HepG2 (cell line): Measurements from ENCODE around the gene SDC1. TPM values are rescaled to one million over a fixed set of nuclear protein-coding genes. Genes with fewer than 3 reads are reported as not detected.

Source experiments
- CENPT ChIP-seq: sonication (generic); formaldehyde crosslinking; IDR thresholded peaks from 2 replicates; pipeline ENCODE4 v1.8.0; 2022; ENCODE audit warnings: low read depth, mild to moderate bottlenecking, moderate library complexity, missing genetic modification reagents
- EED ChIP-seq: sonication (generic); formaldehyde crosslinking; IDR thresholded peaks from 2 replicates; pipeline ENCODE4 v1.5.0; 2020; ENCODE audit warnings: mild to moderate bottlenecking, missing genetic modification reagents
- ESRRA ChIP-seq: sonication (generic); formaldehyde crosslinking; IDR thresholded peaks from 2 replicates; pipeline ENCODE4 v1.5.1; 2020; ENCODE audit warnings: mild to moderate bottlenecking, low read depth, missing genetic modification reagents
- FOXA1 ChIP-seq, 2 experiments: fragments of 450-650 bp in 1 of 2; sonication (generic) in 1 of 2; formaldehyde crosslinking in 1 of 2; IDR thresholded peaks; 2 replicates each; pipeline versions ENCODE4 v1.4.0 to v1.6.1; 2016 to 2020; ENCODE audit warnings: missing genetic modification reagents in 1 of 2
- HCFC1 ChIP-seq: fragments of 150-350 bp; IDR thresholded peaks from 2 replicates; pipeline ENCODE4 v1.6.1; 2014; ENCODE audit warnings: low read depth, low read length
- MAFK ChIP-seq, 2 experiments: IDR thresholded peaks in 1 of 2; conservative IDR thresholded peaks in 1 of 2; 2 replicates each; pipeline ENCODE4 v1.6.1; 2011; ENCODE audit warnings: improper control_type of control experiment in 2 of 2, low read length in 2 of 2
- PRMT3 ChIP-seq: sonication (generic); formaldehyde crosslinking; IDR thresholded peaks from 2 replicates; pipeline ENCODE4 v1.8.1; 2022; ENCODE audit warnings: low read depth, mild to moderate bottlenecking, moderate library complexity, missing genetic modification reagents, borderline replicate concordance
- RBM39 ChIP-seq: fragments of 200-400 bp; formaldehyde crosslinking; IDR thresholded peaks from one replicate; pipeline ENCODE4 v1.6.1; 2018; ENCODE audit warnings: antibody characterized with exemption, mild to moderate bottlenecking, low read depth, low read length; ENCODE audit not compliant: poor library complexity, severe bottlenecking
- ZBTB20 ChIP-seq: sonication (generic); formaldehyde crosslinking; IDR thresholded peaks from 2 replicates; pipeline ENCODE4 v1.8.1; 2023; ENCODE audit warnings: missing genetic modification reagents, low read depth, mild to moderate bottlenecking, borderline replicate concordance
- ZNF317 ChIP-seq: sonication (generic); formaldehyde crosslinking; IDR thresholded peaks from 2 replicates; pipeline ENCODE4 v1.5.0; 2020; ENCODE audit warnings: mild to moderate bottlenecking, missing genetic modification reagents
- ZNF331 ChIP-seq: sonication (generic); formaldehyde crosslinking; IDR thresholded peaks from 2 replicates; pipeline ENCODE4 v1.4.0; 2020; ENCODE audit warnings: missing genetic modification reagents
- ZNF564 ChIP-seq: sonication (generic); formaldehyde crosslinking; IDR thresholded peaks from 2 replicates; pipeline ENCODE4 v1.8.1; 2023; ENCODE audit warnings: mild to moderate bottlenecking, missing genetic modification reagents
- ZNF672 ChIP-seq: sonication (generic); formaldehyde crosslinking; IDR thresholded peaks from 2 replicates; pipeline ENCODE4 v1.8.1; 2022; ENCODE audit warnings: missing genetic modification reagents
- polyA plus RNA-seq, 8 experiments: library from polyadenylated mRNA; depleted of rRNA in 3 of 8; stranded (reverse) in 7 of 8; unstranded in 1 of 8; fragments of >200 nt; fragmentation: Illumina TruSeq in 4 of 8; extraction: Trizol in 4 of 8; gene quantifications; 2 replicates each; pipeline versions ENCODE4 v1.2.1 to v1.2.3, GENCODE V29; 2011 to 2016; ENCODE audit warnings: low read depth in 4 of 8, missing spikeins in 1 of 8, mixed read lengths in 1 of 8; ENCODE audit not compliant: insufficient read depth in 1 of 8
- total RNA-seq, 5 experiments: library from RNA; depleted of rRNA; stranded (reverse); fragments of >200 nt; fragmentation: Illumina TruSeq; extraction: Trizol; gene quantifications; 2 replicates each; pipeline ENCODE4 v1.2.3, GENCODE V29; 2016; ENCODE audit warnings: low read depth in 1 of 5
- TF ChIP-seq, protein P1 (sequence below): sonication (generic); formaldehyde crosslinking; IDR thresholded peaks from 2 replicates; pipeline ENCODE4 v1.5.1; 2020; ENCODE audit warnings: missing genetic modification reagents, mild to moderate bottlenecking, borderline replicate concordance
- TF ChIP-seq, protein P2 (sequence below): IDR thresholded peaks from 2 replicates; pipeline ENCODE4 v1.6.1; 2016
- TF ChIP-seq, protein P3 (sequence below): sonication (generic); formaldehyde crosslinking; IDR thresholded peaks from 2 replicates; pipeline ENCODE4 v1.5.0; 2020; ENCODE audit warnings: mild to moderate bottlenecking, missing genetic modification reagents, borderline replicate concordance
- TF ChIP-seq, protein P4 (sequence below): sonication (generic); formaldehyde crosslinking; IDR thresholded peaks from 2 replicates; pipeline ENCODE4 v1.5.1; 2020; ENCODE audit warnings: mild to moderate bottlenecking, missing genetic modification reagents, moderate library complexity
- TF ChIP-seq, protein P5 (sequence below): sonication (generic); formaldehyde crosslinking; conservative IDR thresholded peaks from 2 replicates; pipeline ENCODE4 v1.8.0; 2022; ENCODE audit warnings: mild to moderate bottlenecking, moderate library complexity, missing genetic modification reagents

The SDC1 gene
- total and polyA plus RNA-seq, 2 of the 13 experiments (the other 11 are each of a cell fraction or from before 2014, with no cell fraction given) = 108 to 119 TPM

- TF ChIP-seq, protein P1, sequence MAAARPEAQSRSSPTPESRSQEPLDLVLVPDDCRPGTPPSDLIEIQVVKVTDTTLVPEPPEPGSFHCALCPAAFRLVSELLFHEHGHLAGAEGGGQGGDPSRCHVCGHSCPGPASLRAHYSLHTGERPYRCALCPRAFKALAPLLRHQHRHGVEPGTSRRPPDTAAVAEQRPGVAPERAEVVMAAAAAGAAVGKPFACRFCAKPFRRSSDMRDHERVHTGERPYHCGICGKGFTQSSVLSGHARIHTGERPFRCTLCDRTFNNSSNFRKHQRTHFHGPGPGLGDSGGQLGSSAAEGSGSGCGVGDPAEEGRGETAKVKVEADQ (CRISPR knock-in tag) = 0 out of 2 replicates have a peak, but pooled peaks have one; percentile 34
- 0 out of 2 replicates have a peak, but pooled peaks have one; percentile 25 for TF ChIP-seq ESRRA (CRISPR knock-in tag)
- 0 out of 2 replicates have a peak, but pooled peaks have one; percentile 54 for TF ChIP-seq PRMT3 (CRISPR knock-in tag)
- TF ChIP-seq EED (CRISPR knock-in tag) = no peak
- TF ChIP-seq, protein P2, sequence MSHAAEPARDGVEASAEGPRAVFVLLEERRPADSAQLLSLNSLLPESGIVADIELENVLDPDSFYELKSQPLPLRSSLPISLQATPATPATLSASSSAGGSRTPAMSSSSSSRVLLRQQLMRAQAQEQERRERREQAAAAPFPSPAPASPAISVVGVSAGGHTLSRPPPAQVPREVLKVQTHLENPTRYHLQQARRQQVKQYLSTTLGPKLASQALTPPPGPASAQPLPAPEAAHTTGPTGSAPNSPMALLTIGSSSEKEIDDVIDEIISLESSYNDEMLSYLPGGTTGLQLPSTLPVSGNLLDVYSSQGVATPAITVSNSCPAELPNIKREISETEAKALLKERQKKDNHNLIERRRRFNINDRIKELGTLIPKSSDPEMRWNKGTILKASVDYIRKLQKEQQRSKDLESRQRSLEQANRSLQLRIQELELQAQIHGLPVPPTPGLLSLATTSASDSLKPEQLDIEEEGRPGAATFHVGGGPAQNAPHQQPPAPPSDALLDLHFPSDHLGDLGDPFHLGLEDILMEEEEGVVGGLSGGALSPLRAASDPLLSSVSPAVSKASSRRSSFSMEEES (CRISPR knock-in tag) = no peak
- no peak for TF ChIP-seq HCFC1
- TF ChIP-seq, protein P3, sequence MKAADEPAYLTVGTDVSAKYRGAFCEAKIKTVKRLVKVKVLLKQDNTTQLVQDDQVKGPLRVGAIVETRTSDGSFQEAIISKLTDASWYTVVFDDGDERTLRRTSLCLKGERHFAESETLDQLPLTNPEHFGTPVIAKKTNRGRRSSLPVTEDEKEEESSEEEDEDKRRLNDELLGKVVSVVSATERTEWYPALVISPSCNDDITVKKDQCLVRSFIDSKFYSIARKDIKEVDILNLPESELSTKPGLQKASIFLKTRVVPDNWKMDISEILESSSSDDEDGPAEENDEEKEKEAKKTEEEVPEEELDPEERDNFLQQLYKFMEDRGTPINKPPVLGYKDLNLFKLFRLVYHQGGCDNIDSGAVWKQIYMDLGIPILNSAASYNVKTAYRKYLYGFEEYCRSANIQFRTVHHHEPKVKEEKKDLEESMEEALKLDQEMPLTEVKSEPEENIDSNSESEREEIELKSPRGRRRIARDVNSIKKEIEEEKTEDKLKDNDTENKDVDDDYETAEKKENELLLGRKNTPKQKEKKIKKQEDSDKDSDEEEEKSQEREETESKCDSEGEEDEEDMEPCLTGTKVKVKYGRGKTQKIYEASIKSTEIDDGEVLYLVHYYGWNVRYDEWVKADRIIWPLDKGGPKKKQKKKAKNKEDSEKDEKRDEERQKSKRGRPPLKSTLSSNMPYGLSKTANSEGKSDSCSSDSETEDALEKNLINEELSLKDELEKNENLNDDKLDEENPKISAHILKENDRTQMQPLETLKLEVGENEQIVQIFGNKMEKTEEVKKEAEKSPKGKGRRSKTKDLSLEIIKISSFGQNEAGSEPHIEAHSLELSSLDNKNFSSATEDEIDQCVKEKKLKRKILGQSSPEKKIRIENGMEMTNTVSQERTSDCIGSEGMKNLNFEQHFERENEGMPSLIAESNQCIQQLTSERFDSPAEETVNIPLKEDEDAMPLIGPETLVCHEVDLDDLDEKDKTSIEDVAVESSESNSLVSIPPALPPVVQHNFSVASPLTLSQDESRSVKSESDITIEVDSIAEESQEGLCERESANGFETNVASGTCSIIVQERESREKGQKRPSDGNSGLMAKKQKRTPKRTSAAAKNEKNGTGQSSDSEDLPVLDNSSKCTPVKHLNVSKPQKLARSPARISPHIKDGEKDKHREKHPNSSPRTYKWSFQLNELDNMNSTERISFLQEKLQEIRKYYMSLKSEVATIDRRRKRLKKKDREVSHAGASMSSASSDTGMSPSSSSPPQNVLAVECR (CRISPR knock-in tag) = peak; percentile 48
- TF ChIP-seq ZBTB20 (CRISPR knock-in tag) = peak; percentile 54
- TF ChIP-seq, protein P4, sequence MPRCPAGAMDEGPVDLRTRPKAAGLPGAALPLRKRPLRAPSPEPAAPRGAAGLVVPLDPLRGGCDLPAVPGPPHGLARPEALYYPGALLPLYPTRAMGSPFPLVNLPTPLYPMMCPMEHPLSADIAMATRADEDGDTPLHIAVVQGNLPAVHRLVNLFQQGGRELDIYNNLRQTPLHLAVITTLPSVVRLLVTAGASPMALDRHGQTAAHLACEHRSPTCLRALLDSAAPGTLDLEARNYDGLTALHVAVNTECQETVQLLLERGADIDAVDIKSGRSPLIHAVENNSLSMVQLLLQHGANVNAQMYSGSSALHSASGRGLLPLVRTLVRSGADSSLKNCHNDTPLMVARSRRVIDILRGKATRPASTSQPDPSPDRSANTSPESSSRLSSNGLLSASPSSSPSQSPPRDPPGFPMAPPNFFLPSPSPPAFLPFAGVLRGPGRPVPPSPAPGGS (CRISPR knock-in tag) = no peak; the same call in 1 of the 2 replicates
- no peak for TF ChIP-seq ZNF564
- TF ChIP-seq ZNF317 (CRISPR knock-in tag) = peak; percentile 43; the same call in 1 of the 2 replicates
- no peak for TF ChIP-seq ZNF672 (CRISPR knock-in tag)
- no peak for TF ChIP-seq MAFK (conservative IDR thresholded peaks at IDR 0.05 in 1 of 2, IDR thresholded peaks at IDR 0.05 in 1 of 2; ENCODE audit: low read length in 2 of 2)
- TF ChIP-seq, protein P5, sequence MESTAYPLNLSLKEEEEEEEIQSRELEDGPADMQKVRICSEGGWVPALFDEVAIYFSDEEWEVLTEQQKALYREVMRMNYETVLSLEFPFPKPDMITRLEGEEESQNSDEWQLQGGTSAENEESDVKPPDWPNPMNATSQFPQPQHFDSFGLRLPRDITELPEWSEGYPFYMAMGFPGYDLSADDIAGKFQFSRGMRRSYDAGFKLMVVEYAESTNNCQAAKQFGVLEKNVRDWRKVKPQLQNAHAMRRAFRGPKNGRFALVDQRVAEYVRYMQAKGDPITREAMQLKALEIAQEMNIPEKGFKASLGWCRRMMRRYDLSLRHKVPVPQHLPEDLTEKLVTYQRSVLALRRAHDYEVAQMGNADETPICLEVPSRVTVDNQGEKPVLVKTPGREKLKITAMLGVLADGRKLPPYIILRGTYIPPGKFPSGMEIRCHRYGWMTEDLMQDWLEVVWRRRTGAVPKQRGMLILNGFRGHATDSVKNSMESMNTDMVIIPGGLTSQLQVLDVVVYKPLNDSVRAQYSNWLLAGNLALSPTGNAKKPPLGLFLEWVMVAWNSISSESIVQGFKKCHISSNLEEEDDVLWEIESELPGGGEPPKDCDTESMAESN (CRISPR knock-in tag) = peak; percentile 93; the same call in 1 of the 2 replicates
- TF ChIP-seq ZNF331 (CRISPR knock-in tag) = peak; percentile 54; the same call in 1 of the 2 replicates
- TF ChIP-seq CENPT (CRISPR knock-in tag) = no peak; the same call in 1 of the 2 replicates
- TF ChIP-seq FOXA1 (IDR thresholded peaks at IDR 0.05) = no peak
- 0 out of 2 replicates have a peak, but pooled peaks have one; percentile 19 for TF ChIP-seq FOXA1 (CRISPR knock-in tag; IDR thresholded peaks at IDR 0.05)
- peak; percentile 67 for TF ChIP-seq RBM39
These were observed 1.3 kb downstream of the SDC1 start (continued) for GRCh38 chr2:20223407-20224163.
